GM12878 (cell line): ENCODE results near the gene LRRK1. TPM values are rescaled to one million over a fixed set of nuclear protein-coding genes. Genes with fewer than 3 reads are reported as not detected.

ENCODE experiments used
- CBX3 ChIP-seq: fragments of 200-600 bp; sonication (generic); IDR thresholded peaks from 2 replicates; pipeline ENCODE4 v1.6.1; 2016; ENCODE audit warnings: low read depth, borderline replicate concordance
- MYB ChIP-seq: fragments of 150-350 bp; IDR thresholded peaks from 2 replicates; pipeline ENCODE4 v1.6.1; 2014; ENCODE audit warnings: mild to moderate bottlenecking, low read depth, low read length, borderline replicate concordance
- NFYA ChIP-seq: IDR thresholded peaks from 2 replicates; pipeline ENCODE4 v1.6.1; 2011; ENCODE audit warnings: low read depth, mild to moderate bottlenecking, low read length, improper control_type of control experiment, borderline replicate concordance
- PAX5 ChIP-seq: IDR thresholded peaks from 2 replicates; pipeline ENCODE4 v1.6.1; 2011; ENCODE audit warnings: low read depth, low read length, borderline replicate concordance
- STAT3 ChIP-seq: IDR thresholded peaks from 2 replicates; pipeline ENCODE4 v1.6.1; 2011; ENCODE audit warnings: low read depth, low read length, improper control_type of control experiment
- TCF3 ChIP-seq: IDR thresholded peaks from 2 replicates; pipeline ENCODE4 v1.6.1; 2012; ENCODE audit warnings: low read depth, mild to moderate bottlenecking, low read length, borderline replicate concordance; ENCODE audit not compliant: insufficient read depth
- TCF7 ChIP-seq: IDR thresholded peaks from 2 replicates; pipeline ENCODE4 v1.6.1; 2014; ENCODE audit warnings: antibody characterized with exemption, borderline replicate concordance
- polyA plus RNA-seq, 11 experiments: library from polyadenylated mRNA; depleted of rRNA in 4 of 11; unstranded in 6 of 11; stranded (reverse) in 5 of 11; fragments of >200 nt; fragmentation: Nextera tagmentation in 4 of 11; fragmentation: Illumina TruSeq in 1 of 11; extraction: Ambion mirVana in 4 of 11; extraction: Trizol in 1 of 11; gene quantifications; 1 replicate in 1 of 11; 2 replicates in 10 of 11; pipeline versions ENCODE4 v1.2.1 to v1.2.3, GENCODE V29; 2011 to 2016; ENCODE audit warnings: inconsistent platforms in 2 of 11, missing spikeins in 2 of 11, low read depth in 1 of 11
- total RNA-seq, 4 experiments: library from RNA; depleted of rRNA in 3 of 4; stranded (reverse); fragments of >200 nt in 3 of 4; fragmentation: Illumina TruSeq in 1 of 4; extraction: Trizol in 1 of 4; gene quantifications; 2 replicates each; pipeline versions ENCODE4 v1.2.1 to v1.2.3, GENCODE V29; 2013 to 2021
- TF ChIP-seq, protein P1 (sequence below): fragments of 450-650 bp; IDR thresholded peaks from 2 replicates; pipeline ENCODE4 v1.6.1; 2016; ENCODE audit warnings: mild to moderate bottlenecking
- TF ChIP-seq, protein P2 (sequence below): IDR thresholded peaks from 2 replicates; pipeline ENCODE4 v1.6.1; 2011; ENCODE audit warnings: borderline replicate concordance, low read depth, mild to moderate bottlenecking, moderate library complexity, mixed read lengths, low read length; ENCODE audit not compliant: insufficient read depth; ENCODE audit errors: extremely low read length
- TF ChIP-seq, protein P3 (sequence below): fragments of 450-650 bp; IDR thresholded peaks from 2 replicates; pipeline ENCODE4 v1.6.1; 2017; ENCODE audit warnings: mild to moderate bottlenecking, low read depth, inconsistent platforms; ENCODE audit not compliant: poor library complexity, severe bottlenecking
- TF ChIP-seq, protein P4 (sequence below): fragments of 450-650 bp; IDR thresholded peaks from 2 replicates; pipeline ENCODE4 v1.6.1; 2018; ENCODE audit warnings: mild to moderate bottlenecking, low read depth, moderate library complexity; ENCODE audit not compliant: partially characterized antibody
- TF ChIP-seq, protein P5 (sequence below): fragments of 450-650 bp; IDR thresholded peaks from 2 replicates; pipeline ENCODE4 v1.6.1; 2014; ENCODE audit warnings: mild to moderate bottlenecking

Gene LRRK1
- total and polyA plus RNA-seq, 10 of the 15 experiments (the other 5 are each of a cell fraction or from before 2014, with no cell fraction given) = 2.2 to 58.3 (median 17.9) TPM

DNA sequence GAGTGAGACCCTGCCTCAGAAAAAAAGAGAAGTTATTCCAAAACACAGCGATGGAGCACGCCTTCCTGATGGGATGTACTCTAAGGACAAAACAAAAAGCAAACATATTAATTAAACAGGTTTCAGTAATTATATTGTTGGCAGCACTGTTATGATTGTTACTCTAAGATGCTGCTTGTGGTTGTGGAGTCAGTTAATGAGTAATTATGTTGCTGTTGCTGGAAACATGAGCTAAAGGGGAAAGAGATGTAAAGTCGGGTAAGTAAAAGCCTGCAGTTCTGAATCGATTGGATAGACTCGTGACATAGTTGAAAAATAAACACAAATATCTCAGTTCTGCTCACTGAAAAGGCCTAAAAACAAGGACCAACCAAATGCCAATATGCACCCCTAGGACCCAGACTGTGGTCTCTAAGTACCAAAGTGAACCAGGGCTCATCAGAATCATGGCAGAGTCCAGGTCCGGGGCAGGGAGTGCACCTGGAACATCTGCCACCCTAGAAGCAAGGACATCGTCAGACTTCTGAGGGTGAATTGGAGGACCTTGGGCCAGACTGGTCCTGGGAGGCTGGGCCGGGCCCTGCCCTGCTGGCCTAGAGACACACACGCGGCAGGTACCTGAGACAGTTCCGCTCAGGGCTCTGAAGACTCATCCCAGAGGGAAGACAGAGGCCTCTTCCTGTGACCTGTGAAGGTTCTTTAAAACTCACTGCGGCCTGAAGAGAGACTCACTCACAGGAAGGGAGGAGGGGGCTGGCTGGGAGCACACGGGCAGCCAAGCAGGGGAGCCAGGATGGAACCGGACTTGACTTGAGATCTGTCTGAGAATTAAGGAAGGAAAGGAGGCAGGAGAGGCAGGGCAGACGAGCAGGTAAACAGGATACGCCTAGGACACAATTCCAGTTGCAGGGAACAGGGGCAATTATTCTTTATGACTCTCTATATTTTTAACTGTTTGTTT lies 140.5 kb downstream of the LRRK1 start (continued):
- TF ChIP-seq, protein P1, sequence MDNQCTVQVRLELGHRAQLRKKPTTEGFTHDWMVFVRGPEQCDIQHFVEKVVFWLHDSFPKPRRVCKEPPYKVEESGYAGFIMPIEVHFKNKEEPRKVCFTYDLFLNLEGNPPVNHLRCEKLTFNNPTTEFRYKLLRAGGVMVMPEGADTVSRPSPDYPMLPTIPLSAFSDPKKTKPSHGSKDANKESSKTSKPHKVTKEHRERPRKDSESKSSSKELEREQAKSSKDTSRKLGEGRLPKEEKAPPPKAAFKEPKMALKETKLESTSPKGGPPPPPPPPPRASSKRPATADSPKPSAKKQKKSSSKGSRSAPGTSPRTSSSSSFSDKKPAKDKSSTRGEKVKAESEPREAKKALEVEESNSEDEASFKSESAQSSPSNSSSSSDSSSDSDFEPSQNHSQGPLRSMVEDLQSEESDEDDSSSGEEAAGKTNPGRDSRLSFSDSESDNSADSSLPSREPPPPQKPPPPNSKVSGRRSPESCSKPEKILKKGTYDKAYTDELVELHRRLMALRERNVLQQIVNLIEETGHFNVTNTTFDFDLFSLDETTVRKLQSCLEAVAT = no peak
- TF ChIP-seq PAX5 = no peak
- TF ChIP-seq MYB = no peak
- TF ChIP-seq, protein P2, sequence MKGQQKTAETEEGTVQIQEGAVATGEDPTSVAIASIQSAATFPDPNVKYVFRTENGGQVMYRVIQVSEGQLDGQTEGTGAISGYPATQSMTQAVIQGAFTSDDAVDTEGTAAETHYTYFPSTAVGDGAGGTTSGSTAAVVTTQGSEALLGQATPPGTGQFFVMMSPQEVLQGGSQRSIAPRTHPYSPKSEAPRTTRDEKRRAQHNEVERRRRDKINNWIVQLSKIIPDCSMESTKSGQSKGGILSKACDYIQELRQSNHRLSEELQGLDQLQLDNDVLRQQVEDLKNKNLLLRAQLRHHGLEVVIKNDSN = no peak
- TF ChIP-seq NFYA = no peak
- TF ChIP-seq, protein P3, sequence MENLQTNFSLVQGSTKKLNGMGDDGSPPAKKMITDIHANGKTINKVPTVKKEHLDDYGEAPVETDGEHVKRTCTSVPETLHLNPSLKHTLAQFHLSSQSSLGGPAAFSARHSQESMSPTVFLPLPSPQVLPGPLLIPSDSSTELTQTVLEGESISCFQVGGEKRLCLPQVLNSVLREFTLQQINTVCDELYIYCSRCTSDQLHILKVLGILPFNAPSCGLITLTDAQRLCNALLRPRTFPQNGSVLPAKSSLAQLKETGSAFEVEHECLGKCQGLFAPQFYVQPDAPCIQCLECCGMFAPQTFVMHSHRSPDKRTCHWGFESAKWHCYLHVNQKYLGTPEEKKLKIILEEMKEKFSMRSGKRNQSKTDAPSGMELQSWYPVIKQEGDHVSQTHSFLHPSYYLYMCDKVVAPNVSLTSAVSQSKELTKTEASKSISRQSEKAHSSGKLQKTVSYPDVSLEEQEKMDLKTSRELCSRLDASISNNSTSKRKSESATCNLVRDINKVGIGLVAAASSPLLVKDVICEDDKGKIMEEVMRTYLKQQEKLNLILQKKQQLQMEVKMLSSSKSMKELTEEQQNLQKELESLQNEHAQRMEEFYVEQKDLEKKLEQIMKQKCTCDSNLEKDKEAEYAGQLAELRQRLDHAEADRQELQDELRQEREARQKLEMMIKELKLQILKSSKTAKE = no peak
- TF ChIP-seq, protein P4, sequence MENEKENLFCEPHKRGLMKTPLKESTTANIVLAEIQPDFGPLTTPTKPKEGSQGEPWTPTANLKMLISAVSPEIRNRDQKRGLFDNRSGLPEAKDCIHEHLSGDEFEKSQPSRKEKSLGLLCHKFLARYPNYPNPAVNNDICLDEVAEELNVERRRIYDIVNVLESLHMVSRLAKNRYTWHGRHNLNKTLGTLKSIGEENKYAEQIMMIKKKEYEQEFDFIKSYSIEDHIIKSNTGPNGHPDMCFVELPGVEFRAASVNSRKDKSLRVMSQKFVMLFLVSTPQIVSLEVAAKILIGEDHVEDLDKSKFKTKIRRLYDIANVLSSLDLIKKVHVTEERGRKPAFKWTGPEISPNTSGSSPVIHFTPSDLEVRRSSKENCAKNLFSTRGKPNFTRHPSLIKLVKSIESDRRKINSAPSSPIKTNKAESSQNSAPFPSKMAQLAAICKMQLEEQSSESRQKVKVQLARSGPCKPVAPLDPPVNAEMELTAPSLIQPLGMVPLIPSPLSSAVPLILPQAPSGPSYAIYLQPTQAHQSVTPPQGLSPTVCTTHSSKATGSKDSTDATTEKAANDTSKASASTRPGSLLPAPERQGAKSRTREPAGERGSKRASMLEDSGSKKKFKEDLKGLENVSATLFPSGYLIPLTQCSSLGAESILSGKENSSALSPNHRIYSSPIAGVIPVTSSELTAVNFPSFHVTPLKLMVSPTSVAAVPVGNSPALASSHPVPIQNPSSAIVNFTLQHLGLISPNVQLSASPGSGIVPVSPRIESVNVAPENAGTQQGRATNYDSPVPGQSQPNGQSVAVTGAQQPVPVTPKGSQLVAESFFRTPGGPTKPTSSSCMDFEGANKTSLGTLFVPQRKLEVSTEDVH = no peak
- TF ChIP-seq CBX3 = no peak
- TF ChIP-seq STAT3 = no peak
- TF ChIP-seq TCF7 = no peak
- TF ChIP-seq, protein P5, sequence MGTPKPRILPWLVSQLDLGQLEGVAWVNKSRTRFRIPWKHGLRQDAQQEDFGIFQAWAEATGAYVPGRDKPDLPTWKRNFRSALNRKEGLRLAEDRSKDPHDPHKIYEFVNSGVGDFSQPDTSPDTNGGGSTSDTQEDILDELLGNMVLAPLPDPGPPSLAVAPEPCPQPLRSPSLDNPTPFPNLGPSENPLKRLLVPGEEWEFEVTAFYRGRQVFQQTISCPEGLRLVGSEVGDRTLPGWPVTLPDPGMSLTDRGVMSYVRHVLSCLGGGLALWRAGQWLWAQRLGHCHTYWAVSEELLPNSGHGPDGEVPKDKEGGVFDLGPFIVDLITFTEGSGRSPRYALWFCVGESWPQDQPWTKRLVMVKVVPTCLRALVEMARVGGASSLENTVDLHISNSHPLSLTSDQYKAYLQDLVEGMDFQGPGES = no peak
- TF ChIP-seq TCF3 = no peak
